Prostate gland (tissue), 2 donors: Measurements from ENCODE around the gene SH3BGRL3.

Experiments used
- CTCF ChIP-seq, 4 experiments: fragments of 200-600 bp in 2 of 4; fragments of 450-650 bp in 2 of 4; sonication (generic) in 2 of 4; IDR thresholded peaks; 1 replicate in 3 of 4; 2 replicates in 1 of 4; pipeline ENCODE4 v1.5.1; 2016 to 2019; ENCODE audit warnings: antibody characterized with exemption in 4 of 4, mild to moderate bottlenecking in 2 of 4, moderate library complexity in 2 of 4
- POLR2A ChIP-seq: fragments of 450-650 bp; IDR thresholded peaks from one replicate; pipeline ENCODE4 v1.6.1; 2016; ENCODE audit warnings: antibody characterized with exemption, mild to moderate bottlenecking
- POLR2AphosphoS5 ChIP-seq: sonication (generic); formaldehyde crosslinking; IDR thresholded peaks from one replicate; pipeline ENCODE4 v1.6.1; 2017; ENCODE audit warnings: antibody characterized with exemption

GRCh38 chr1:26281091-26281958, 1.4 kb downstream of the SH3BGRL3 start:
- TF ChIP-seq POLR2A = no peak
- TF ChIP-seq CTCF (IDR thresholded peaks at IDR 0.05) = no peak
- no peak for TF ChIP-seq POLR2AphosphoS5
